Jurkat, Clone E6-1 (cell line): ENCODE data around the gene NFAM1.

Source experiments
- DNase-seq: peaks from one replicate; pipeline ENCODE4 v3.0.0-alpha.2; 2011; ENCODE audit warnings: low read depth, low spot score
- H3K4me3 ChIP-seq: 2 replicates; pipeline ENCODE4 v1.5.1; 2011; ENCODE audit warnings: mild to moderate bottlenecking, low read length, control low read depth, moderate library complexity

NFAM1 gene

GRCh38 chr22:42367980-42368378 lies 64.2 kb downstream of the NFAM1 start:
- no peak for DNase-seq
- no peak overlapping the region for H3K4me3 ChIP-seq

DNA sequence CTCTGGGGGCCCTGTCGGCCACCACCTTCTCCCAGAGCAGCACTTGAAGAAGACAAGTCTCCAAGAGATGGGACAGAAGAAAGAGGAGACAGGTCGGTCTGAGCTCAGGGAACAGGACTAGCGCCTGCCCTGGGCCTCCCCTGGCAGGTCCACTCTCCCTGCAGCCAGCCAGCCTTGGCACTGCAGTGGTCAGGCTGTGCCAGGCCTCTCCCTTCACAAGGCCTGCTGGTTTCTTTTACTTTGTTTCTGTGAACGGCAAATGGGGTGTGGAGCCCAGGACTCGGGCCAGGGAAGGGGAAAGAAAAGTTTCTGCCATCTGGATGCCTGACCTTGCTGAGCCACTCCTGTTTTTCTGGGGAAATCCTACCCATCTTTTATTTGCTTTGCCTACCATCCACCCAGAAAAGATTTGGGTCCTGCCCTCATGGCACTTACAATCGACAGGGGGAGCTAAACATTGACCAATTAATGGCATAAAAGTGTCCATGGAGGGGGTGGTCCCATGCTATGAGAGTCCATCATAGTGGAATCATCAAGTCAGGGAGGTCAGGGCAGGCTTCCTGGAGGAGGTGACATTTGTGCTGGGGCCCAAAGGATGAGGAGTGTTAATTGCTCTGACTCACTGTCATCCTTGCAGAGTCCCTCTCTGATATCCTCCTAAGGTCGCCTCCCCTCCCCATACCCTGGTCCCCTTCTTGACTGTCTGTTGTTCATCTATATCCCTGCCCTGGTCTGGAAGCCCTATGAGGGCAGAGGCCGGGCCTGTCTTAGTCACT lies 65.2 kb downstream of the NFAM1 start:
- no peak for DNase-seq
- no peak overlapping the region for H3K4me3 ChIP-seq

- no peak for DNase-seq
- no peak overlapping the region for H3K4me3 ChIP-seq
Observed at GRCh38 chr22:42365942-42366695, 66.1 kb downstream of the NFAM1 start.

- no peak for DNase-seq
Observed at GRCh38 chr22:42365111-42365865, 66.9 kb downstream of the NFAM1 start.

GRCh38 chr22:42364604-42365110 lies 67.5 kb downstream of the NFAM1 start:
- H3K4me3 ChIP-seq = no peak overlapping the region
- DNase-seq = no peak

More at GRCh38 chr22:42365111-42365865, 66.9 kb downstream of the NFAM1 start:
- H3K4me3 ChIP-seq = no peak overlapping the region

- no peak for DNase-seq
- no peak overlapping the region for H3K4me3 ChIP-seq
Observed at GRCh38 chr22:42363892-42364291, 68.3 kb downstream of the NFAM1 start.

DNA sequence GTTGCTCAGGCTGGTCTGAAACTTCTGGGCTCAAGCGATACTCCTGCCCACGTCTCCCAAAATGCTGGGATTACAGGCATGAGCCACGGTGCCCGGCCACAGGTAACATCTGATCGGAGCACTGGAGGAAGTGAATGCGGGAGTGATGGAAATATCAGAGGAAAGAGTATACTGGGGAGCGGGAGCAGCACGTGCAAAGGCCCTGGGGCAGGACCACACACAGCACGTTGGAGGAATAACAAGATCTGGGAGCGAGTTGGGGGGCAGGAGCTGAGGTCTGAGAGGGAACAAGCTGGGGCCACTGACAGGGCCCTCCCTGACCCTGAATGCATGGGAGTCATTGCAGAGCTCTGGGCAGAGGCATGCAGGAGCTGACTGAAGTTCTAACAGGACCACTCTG lies 70.7 kb downstream of the NFAM1 start:
- no peak overlapping the region for H3K4me3 ChIP-seq
- no peak for DNase-seq

DNA sequence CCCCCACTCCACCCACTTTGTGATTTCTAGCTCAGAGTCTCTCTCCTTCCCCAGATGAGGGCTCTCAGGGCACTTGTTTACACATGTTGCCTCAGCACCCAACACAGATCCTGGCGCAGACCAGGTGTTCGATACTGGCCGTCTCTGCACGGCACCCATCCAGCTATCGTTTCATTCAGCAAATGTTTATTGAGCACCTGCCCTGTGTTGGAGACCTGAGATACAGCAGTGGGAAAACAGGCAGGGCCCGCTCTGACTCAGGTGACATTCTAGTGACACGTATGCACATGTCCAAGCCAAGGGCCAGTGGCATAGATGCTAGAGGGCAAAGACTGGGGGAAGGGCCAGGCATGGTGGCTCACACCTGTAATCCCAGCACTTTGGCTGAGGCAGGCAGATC lies 71.9 kb downstream of the NFAM1 start:
- DNase-seq = no peak

GRCh38 chr22:42358643-42359558 lies 73.3 kb downstream of the NFAM1 start:
- no peak for DNase-seq

More for the DNA sequence above, 71.9 kb downstream of the NFAM1 start:
- no peak overlapping the region for H3K4me3 ChIP-seq

GRCh38 chr22:42357634-42358296 lies 74.4 kb downstream of the NFAM1 start:
- no peak overlapping the region for H3K4me3 ChIP-seq
- no peak for DNase-seq

More at GRCh38 chr22:42358643-42359558, 73.3 kb downstream of the NFAM1 start:
- no peak overlapping the region for H3K4me3 ChIP-seq

DNA sequence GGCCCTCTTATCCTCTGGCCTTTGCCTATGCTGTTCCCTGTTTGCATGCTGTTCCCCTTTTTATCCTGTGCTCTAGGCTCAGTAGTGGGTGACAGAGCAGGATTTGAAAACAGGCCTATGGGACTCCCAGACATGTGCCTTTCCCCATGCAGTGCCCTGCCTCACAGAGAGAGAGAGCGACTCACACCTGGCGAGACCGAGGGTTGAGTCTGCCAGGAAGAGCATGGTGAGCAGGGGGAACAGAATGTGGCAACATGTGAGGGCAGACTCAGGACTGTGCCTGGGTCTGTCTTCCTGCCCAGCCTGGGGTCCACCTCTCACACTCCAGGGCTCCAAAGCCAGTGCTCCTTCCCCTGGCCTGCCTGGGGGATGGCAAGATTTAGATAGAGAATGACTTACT lies 75.0 kb downstream of the NFAM1 start:
- no peak for DNase-seq
- no peak overlapping the region for H3K4me3 ChIP-seq

DNA sequence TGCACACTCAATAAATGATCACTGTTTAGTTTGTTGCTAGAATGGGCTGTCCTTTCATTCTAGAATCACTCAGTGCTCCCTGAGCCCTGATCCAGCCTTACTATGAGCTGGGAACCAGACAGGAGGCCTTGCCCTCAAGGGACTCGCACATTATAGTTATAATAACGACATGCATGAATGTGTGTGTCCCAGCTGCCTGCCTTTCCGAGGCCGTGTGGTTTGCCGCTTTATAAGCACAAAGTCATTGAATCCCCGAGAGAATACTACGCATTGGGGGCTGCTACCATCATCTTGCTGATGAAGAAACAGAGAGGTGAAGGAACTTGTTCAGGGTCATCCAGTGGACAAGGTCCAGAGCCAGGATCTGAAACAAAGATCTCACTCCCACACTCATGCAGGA lies 75.7 kb downstream of the NFAM1 start:
- no peak for DNase-seq
- no peak overlapping the region for H3K4me3 ChIP-seq

GRCh38 chr22:42353883-42354727 lies 78.1 kb downstream of the NFAM1 start:
- no peak for DNase-seq

DNA sequence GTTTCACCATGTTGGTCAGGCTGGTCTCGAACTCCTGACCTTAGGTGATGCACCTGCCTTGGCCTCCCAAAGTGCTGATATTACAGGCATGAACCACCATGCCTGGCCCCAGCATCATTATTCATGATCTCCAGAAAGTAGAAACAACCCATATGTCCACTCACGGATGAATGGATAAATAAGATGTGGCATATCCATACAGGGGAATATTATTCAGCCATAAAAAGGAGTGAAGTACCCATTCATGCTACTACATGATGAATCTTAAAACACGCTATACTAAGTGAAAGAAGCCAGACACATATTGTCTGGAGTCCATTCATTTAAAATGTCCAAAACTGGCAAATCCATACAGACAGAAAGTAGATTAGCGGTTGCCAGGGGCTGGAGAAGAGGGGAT lies 81.8 kb downstream of the NFAM1 start:
- DNase-seq = no peak
- no peak overlapping the region for H3K4me3 ChIP-seq

More at GRCh38 chr22:42353883-42354727, 78.1 kb downstream of the NFAM1 start:
- H3K4me3 ChIP-seq = no peak overlapping the region

GRCh38 chr22:42347281-42347824 lies 84.8 kb downstream of the NFAM1 start:
- no peak overlapping the region for H3K4me3 ChIP-seq
- DNase-seq = peak; percentile 64

- no peak for DNase-seq
- H3K4me3 ChIP-seq = no peak overlapping the region
Observed at GRCh38 chr22:42346722-42347121, 85.5 kb downstream of the NFAM1 start.

DNA sequence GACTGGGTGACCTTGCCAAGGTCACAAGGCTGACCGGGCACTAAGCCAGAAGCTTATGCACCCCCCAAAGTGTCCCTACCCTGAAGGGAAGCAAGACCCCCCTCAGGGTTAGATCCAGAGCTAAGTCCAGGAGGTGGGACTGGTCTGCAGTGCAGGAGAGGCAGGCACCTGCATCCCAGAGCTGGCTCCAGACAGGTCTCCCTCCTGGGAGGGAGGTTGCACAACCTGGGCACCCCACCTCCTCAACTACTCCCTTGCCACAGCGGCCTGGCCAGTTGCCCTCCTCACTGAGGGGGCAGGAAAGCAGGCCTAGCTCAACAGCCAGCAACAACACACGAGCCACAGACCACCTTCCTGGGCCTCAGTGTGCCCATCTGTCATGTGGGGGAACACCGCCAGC lies 86.7 kb downstream of the NFAM1 start:
- no peak for DNase-seq
- no peak overlapping the region for H3K4me3 ChIP-seq
